Caco-2 (cell line): ENCODE data around the gene SLC35G2. TPM values are rescaled to one million over a fixed set of nuclear protein-coding genes. Genes with fewer than 3 reads are reported as not detected.
"Not testable (repeated sequence)": the region's sequence is repeated elsewhere in the genome, so short reads cannot be mapped to it uniquely, and the experiment has no call there.

ENCODE experiments used
- BruUV-seq: library from RNA; stranded (reverse); fragments of 400-500 nt; replicated peaks from 2 replicates; lab custom pipeline; 2021; lab: Mats Ljungman, UMichigan
- CTCF ChIA-PET: fragments of 300-600 bp; sonication (Branson Sonifier 250); formaldehyde crosslinking; loops from one replicate; lab custom pipeline; 2022; ENCODE audit warnings: antibody characterized with exemption; lab: Charles Lee
- POLR2A ChIA-PET: fragments of 300-600 bp; sonication (Branson Sonifier 250); formaldehyde crosslinking; loops from one replicate; lab custom pipeline; 2022; ENCODE audit warnings: antibody characterized with exemption; lab: Charles Lee
- DNase-seq, 2 experiments: peaks; one replicate each; pipeline versions ENCODE4 v3.0.0 to v3.0.0-alpha.2; 2020 to 2022
- H3K27me3 ChIP-seq: replicated peaks from 2 replicates; pipeline ENCODE4 v1.6.0; 2011; ENCODE audit warnings: low read length; ENCODE audit not compliant: control insufficient read depth, insufficient read depth
- H3K36me3 ChIP-seq: 2 replicates; pipeline ENCODE4 v1.5.1; 2011; ENCODE audit warnings: low read length; ENCODE audit not compliant: control insufficient read depth, insufficient read depth
- H3K4me1 ChIP-seq: fragments of 250-450 bp; sonication (Bioruptor Pico); 2 replicates; pipeline ENCODE4 v1.5.1; 2020; ENCODE audit warnings: mild to moderate bottlenecking
- H3K4me3 ChIP-seq: 2 replicates; pipeline ENCODE4 v1.5.1; 2011; ENCODE audit warnings: low read depth, mild to moderate bottlenecking, control low read depth, low read length
- H3K9me3 ChIP-seq: fragments of 250-450 bp; sonication (Bioruptor Pico); 2 replicates; pipeline ENCODE4 v1.5.1; 2020; ENCODE audit warnings: mild to moderate bottlenecking, moderate library complexity
- H3K27ac Mint-ChIP-seq: one replicate; pipeline ENCODE4 v1.8.0; 2022; ENCODE audit warnings: mixed read lengths; ENCODE audit not compliant: unreplicated experiment
- H3K27me3 Mint-ChIP-seq: one replicate; pipeline ENCODE4 v1.8.0; 2022; ENCODE audit warnings: mixed read lengths; ENCODE audit not compliant: insufficient read depth, unreplicated experiment
- H3K36me3 Mint-ChIP-seq: one replicate; pipeline ENCODE4 v1.8.0; 2022; ENCODE audit warnings: mild to moderate bottlenecking, mixed read lengths; ENCODE audit not compliant: insufficient read depth, unreplicated experiment
- H3K4me1 Mint-ChIP-seq: one replicate; pipeline ENCODE4 v1.8.0; 2022; ENCODE audit warnings: low read depth, mixed read lengths; ENCODE audit not compliant: unreplicated experiment
- H3K4me3 Mint-ChIP-seq: one replicate; pipeline ENCODE4 v1.8.0; 2022; ENCODE audit warnings: mild to moderate bottlenecking, moderate library complexity, mixed read lengths; ENCODE audit not compliant: unreplicated experiment
- H3K9me3 Mint-ChIP-seq: one replicate; pipeline ENCODE4 v1.8.0; 2022; ENCODE audit warnings: mixed read lengths; ENCODE audit not compliant: unreplicated experiment
- CTCF ChIP-seq, 2 experiments: fragments of 200-600 bp in 1 of 2; IDR thresholded peaks; 1 replicate in 1 of 2; 2 replicates in 1 of 2; pipeline versions ENCODE4 v1.5.1 to v1.8.0; 2011 to 2022; ENCODE audit warnings: antibody characterized with exemption in 1 of 2, control low read depth in 1 of 2, inconsistent platforms in 1 of 2, low read depth in 1 of 2, low read length in 1 of 2, mild to moderate bottlenecking in 1 of 2, moderate library complexity in 1 of 2; ENCODE audit not compliant: insufficient read depth in 1 of 2, severe bottlenecking in 1 of 2, unreplicated experiment in 1 of 2
- intact Hi-C: fragments of 100-400 bp; cut with micrococcal nuclease; formaldehyde crosslinking; loops from one replicate; pipeline ENCODE4 v1.10.0; 2022; ENCODE audit not compliant: unreplicated experiment
- total RNA-seq: library from RNA; stranded (reverse); gene quantifications from 2 replicates; pipeline ENCODE4 v1.2.3, GENCODE V29; 2022

The SLC35G2 gene
- total RNA-seq, 1 experiment from 2014 or later, result 4.2 TPM

DNA sequence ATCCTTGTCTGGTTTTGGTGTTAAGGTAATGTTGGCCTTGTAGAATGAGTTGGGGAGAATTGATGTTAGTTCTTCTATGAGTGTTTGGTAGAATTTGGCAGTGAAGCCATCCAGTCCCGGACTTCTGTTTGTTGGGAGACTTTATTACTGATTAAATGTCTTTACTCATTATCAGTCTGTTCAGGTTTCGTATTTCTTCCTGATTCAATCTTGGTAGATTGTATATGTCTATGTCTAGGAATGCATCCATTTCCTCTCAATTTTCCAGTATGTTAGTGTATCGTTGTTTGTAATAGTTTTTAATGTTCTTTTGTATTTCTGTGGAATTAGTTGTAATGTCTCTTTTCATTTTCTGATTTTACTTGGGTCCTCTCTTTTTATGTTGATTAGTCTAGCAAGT is 82.5 kb downstream of the SLC35G2 start:
- no peak for DNase-seq
- Mint-ChIP-seq H3K9me3 (peaks cover 37% of the 10 kb centered on the region), H3K4me1 (peaks cover 24% of the 10 kb centered on the region), H3K4me3 (no peak overlapping the region), H3K27me3 (no peaks in the 10 kb centered on the region), H3K36me3 (peaks cover 38% of the 10 kb centered on the region), H3K27ac (no peak overlapping the region)
- Histone ChIP-seq H3K9me3 (peaks cover 26% of the 10 kb centered on the region), H3K36me3 (no peaks in the 10 kb centered on the region), H3K4me3 (no peak overlapping the region), H3K27me3 (no peaks in the 10 kb centered on the region), H3K4me1 (peaks cover 32% of the 10 kb centered on the region)
- no peak for TF ChIP-seq CTCF (IDR thresholded peaks at IDR 0.05; ENCODE audit: insufficient read depth in 1 of 2, low read depth in 1 of 2, low read length in 1 of 2, severe bottlenecking in 1 of 2, unreplicated experiment in 1 of 2)
- intact Hi-C loops, result no loop called here
- CTCF ChIA-PET, result no interaction called here
- BruUV-seq, result no TSS peak
- POLR2A ChIA-PET, result no interaction called here

DNA sequence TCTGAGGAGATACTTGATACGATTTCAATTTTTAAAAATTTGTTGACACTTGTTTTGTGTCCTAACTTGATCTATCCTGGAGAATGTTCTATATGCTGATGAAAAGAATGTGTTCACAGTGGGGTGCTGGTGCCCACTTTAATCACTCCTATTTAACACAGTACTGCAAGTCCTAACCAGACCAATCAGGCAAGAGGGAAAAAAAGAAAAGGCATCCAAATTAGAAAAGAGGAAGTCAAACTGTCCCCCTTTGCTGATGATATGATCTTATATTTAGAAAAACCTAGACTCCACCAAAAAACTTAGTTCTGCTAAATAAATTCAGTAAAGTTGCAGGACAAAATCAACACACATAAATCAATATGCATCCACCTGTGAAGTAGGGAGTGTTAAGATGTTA is 83.6 kb downstream of the SLC35G2 start:
- Mint-ChIP-seq H3K9me3 (peaks cover 37% of the 10 kb centered on the region), H3K36me3 (peaks cover 34% of the 10 kb centered on the region), H3K4me1 (peaks cover 24% of the 10 kb centered on the region)
- CTCF ChIA-PET, result interaction anchor here (0.5 kb wide), 1 partner anchor 58 kb away, joined by 3 read pairs; no protein-coding TSS in a partner anchor
- H3K27me3 ChIP-seq, BruUV-seq, H3K4me3 ChIP-seq, H3K27ac Mint-ChIP-seq, H3K4me3 Mint-ChIP-seq, H3K27me3 Mint-ChIP-seq, DNase-seq, intact Hi-C loops, H3K36me3 ChIP-seq: not testable (repeated sequence)
- POLR2A ChIA-PET, result interaction anchor here (0.6 kb wide), 1 partner anchor 138 kb away, joined by 4 read pairs; no protein-coding TSS in a partner anchor
- Histone ChIP-seq H3K4me1 (peaks cover 29% of the 10 kb centered on the region), H3K9me3 (peaks cover 26% of the 10 kb centered on the region)

- H3K4me3 ChIP-seq, result no peak overlapping the region
- ChIA-PET CTCF (no interaction called here), POLR2A (no interaction called here)
- no peaks in the 10 kb centered on the region for H3K36me3 ChIP-seq
- DNase-seq, result no peak
- BruUV-seq, result no TSS peak
- Mint-ChIP-seq H3K27me3 (no peaks in the 10 kb centered on the region), H3K4me3 (no peak overlapping the region), H3K27ac (no peak overlapping the region), H3K9me3 (peaks cover 37% of the 10 kb centered on the region), H3K36me3 (peaks cover 34% of the 10 kb centered on the region), H3K4me1 (peaks cover 24% of the 10 kb centered on the region)
- H3K4me1 ChIP-seq, result peaks cover 23% of the 10 kb centered on the region
- TF ChIP-seq CTCF (IDR thresholded peaks at IDR 0.05; ENCODE audit: insufficient read depth in 1 of 2, low read depth in 1 of 2, low read length in 1 of 2, severe bottlenecking in 1 of 2, unreplicated experiment in 1 of 2), result no peak
- H3K27me3 ChIP-seq, result no peaks in the 10 kb centered on the region
- intact Hi-C loops, result no loop called here
- peaks cover 26% of the 10 kb centered on the region for H3K9me3 ChIP-seq
These were observed 85.0 kb downstream of the SLC35G2 start for GRCh38 chr3:136903899-136904298.
